Prostate gland (tissue), 2 donors: ENCODE results near the gene STIM1. TPM values are rescaled to one million over a fixed set of nuclear protein-coding genes. Genes with fewer than 3 reads are reported as not detected.

Experiments used
- DNase-seq: peaks from one replicate; pipeline ENCODE4 v3.0.0-alpha.2; 2019; ENCODE audit warnings: low spot score
- H3K27ac ChIP-seq, 2 donors: fragments of 200-600 bp; sonication (generic); 2 replicates each; pipeline ENCODE4 v1.5.1; 2017 to 2019
- H3K27me3 ChIP-seq: fragments of 200-600 bp; sonication (generic); replicated peaks from 2 replicates; pipeline ENCODE4 v1.5.1; 2019; ENCODE audit not compliant: insufficient read depth
- H3K36me3 ChIP-seq, 2 donors: fragments of 200-600 bp; sonication (generic); 1 replicate in 1 of 2; 2 replicates in 1 of 2; pipeline versions ENCODE4 v1.5.1 to v1.8.1; 2017 to 2019
- H3K4me1 ChIP-seq: fragments of 200-600 bp; sonication (generic); replicated peaks from 2 replicates; pipeline ENCODE4 v1.5.1; 2019
- H3K4me3 ChIP-seq, 2 donors: fragments of 200-600 bp; sonication (generic); 2 replicates each; pipeline ENCODE4 v1.5.1; 2017 to 2019
- H3K9me3 ChIP-seq: fragments of 200-600 bp; sonication (generic); 2 replicates; pipeline ENCODE4 v1.5.1; 2017
- CTCF ChIP-seq, 4 experiments: fragments of 200-600 bp in 2 of 4; fragments of 450-650 bp in 2 of 4; sonication (generic) in 2 of 4; IDR thresholded peaks; 1 replicate in 3 of 4; 2 replicates in 1 of 4; pipeline ENCODE4 v1.5.1; 2016 to 2019; ENCODE audit warnings: antibody characterized with exemption in 4 of 4, mild to moderate bottlenecking in 2 of 4, moderate library complexity in 2 of 4
- POLR2A ChIP-seq: fragments of 450-650 bp; IDR thresholded peaks from one replicate; pipeline ENCODE4 v1.6.1; 2016; ENCODE audit warnings: antibody characterized with exemption, mild to moderate bottlenecking
- POLR2AphosphoS5 ChIP-seq: sonication (generic); formaldehyde crosslinking; IDR thresholded peaks from one replicate; pipeline ENCODE4 v1.6.1; 2017; ENCODE audit warnings: antibody characterized with exemption
- WGBS: methylation state at CpG from one replicate; pipeline ENCODE4 v1.1.5; 2018; 5-methylcytosine and 5-hydroxymethylcytosine counted together
- intact Hi-C: fragments of 100-400 bp; cut with DNase I; formaldehyde crosslinking; loops from one replicate; pipeline ENCODE4 v1.14.2; 2022
- total RNA-seq, 2 donors: library from RNA; depleted of rRNA; stranded (reverse); fragments of >200 nt; gene quantifications; one replicate each; pipeline ENCODE4 v1.1.0, GENCODE V29; 2016

Gene STIM1
- total RNA-seq, 2 donors from 2014 or later: 34.1 to 65.0 TPM

- 75% methylated on average over 1 of the region's 1 CpG for WGBS
Measured at GRCh38 chr11:4061700-4062099, 206.2 kb downstream of the STIM1 start.

GRCh38 chr11:4063348-4063747 is 207.9 kb downstream of the STIM1 start:
- Histone ChIP-seq H3K9me3 (no peaks in the 10 kb centered on the region), H3K36me3 (no peaks in the 10 kb centered on the region), H3K4me3 (no peak overlapping the region), H3K4me1 (no peaks in the 10 kb centered on the region), H3K27me3 (no peaks in the 10 kb centered on the region), H3K27ac (no peak overlapping the region)
- WGBS: 54% methylated on average over 3 of the region's 3 CpGs
- intact Hi-C loops: no loop called here
- TF ChIP-seq CTCF (IDR thresholded peaks at IDR 0.05): no peak
- no peak for TF ChIP-seq POLR2AphosphoS5
- no peak for TF ChIP-seq POLR2A
- DNase-seq: no peak

More at GRCh38 chr11:4061700-4062099, 206.2 kb downstream of the STIM1 start:
- TF ChIP-seq CTCF (IDR thresholded peaks at IDR 0.05): no peak
- Histone ChIP-seq H3K4me3 (no peak overlapping the region), H3K9me3 (no peaks in the 10 kb centered on the region), H3K27me3 (no peaks in the 10 kb centered on the region), H3K27ac (no peak overlapping the region), H3K36me3 (no peaks in the 10 kb centered on the region), H3K4me1 (no peaks in the 10 kb centered on the region)
- intact Hi-C loops: no loop called here
- no peak for DNase-seq

GRCh38 chr11:4064278-4064955 is 209.0 kb downstream of the STIM1 start:
- no peak for DNase-seq
- Histone ChIP-seq H3K27me3 (no peaks in the 10 kb centered on the region), H3K4me3 (no peak overlapping the region), H3K9me3 (no peaks in the 10 kb centered on the region), H3K36me3 (no peaks in the 10 kb centered on the region), H3K4me1 (no peaks in the 10 kb centered on the region), H3K27ac (no peak overlapping the region)
- intact Hi-C loops: no loop called here
- TF ChIP-seq POLR2AphosphoS5 (no peak), CTCF (IDR thresholded peaks at IDR 0.05) (no peak), POLR2A (no peak)
- WGBS: 91% methylated on average over 1 of the region's 1 CpG

GRCh38 chr11:4065086-4065485 is 209.6 kb downstream of the STIM1 start:
- Histone ChIP-seq H3K27ac (no peak overlapping the region), H3K27me3 (no peaks in the 10 kb centered on the region), H3K36me3 (no peaks in the 10 kb centered on the region), H3K9me3 (no peaks in the 10 kb centered on the region), H3K4me3 (no peak overlapping the region), H3K4me1 (no peaks in the 10 kb centered on the region)
- TF ChIP-seq POLR2A (no peak), CTCF (IDR thresholded peaks at IDR 0.05) (no peak), POLR2AphosphoS5 (no peak)
- intact Hi-C loops: no loop called here
- DNase-seq: no peak
- 97% methylated on average over 1 of the region's 1 CpG for WGBS

GRCh38 chr11:4065601-4066377 is 210.3 kb downstream of the STIM1 start:
- 48% methylated on average over 2 of the region's 2 CpGs for WGBS
- H3K4me1 ChIP-seq: no peaks in the 10 kb centered on the region
- no peaks in the 10 kb centered on the region for H3K27me3 ChIP-seq
- H3K4me3 ChIP-seq: no peak overlapping the region
- DNase-seq: no peak
- no peak overlapping the region for H3K27ac ChIP-seq
- intact Hi-C loops: no loop called here
- no peaks in the 10 kb centered on the region for H3K36me3 ChIP-seq
- TF ChIP-seq POLR2AphosphoS5 (no peak), POLR2A (no peak), CTCF (IDR thresholded peaks at IDR 0.05) (no peak)
- no peaks in the 10 kb centered on the region for H3K9me3 ChIP-seq
